ENCODE data around the gene ALDH4A1. TPM values are rescaled to one million over a fixed set of nuclear protein-coding genes. Genes with fewer than 3 reads are reported as not detected.

ALDH4A1 gene
- 10 to 100 TPM; 18.5 to 60.8 (median 44.7) TPM for total RNA-seq
- 10 to 100 TPM; 12.7 to 24.0 TPM for polyA plus RNA-seq
- long read RNA-seq, donor 1, transcript ALDH4A1-202 (15 exons, 3,363 nt) = major isoform, 7 of 19 reads
- long read RNA-seq, donor 1, partial matches to known transcripts = 11 of 19 reads
- long read RNA-seq, donor 1, other reads (novel, unspliced or antisense) = 1 of 19 reads
- long read RNA-seq, donor 2, transcript ALDH4A1-202 (15 exons, 3,363 nt) = major isoform, 21 of 49 reads
- long read RNA-seq, donor 2, partial matches to known transcripts = 24 of 49 reads
- long read RNA-seq, donor 2, other reads (novel, unspliced or antisense) = 2 of 49 reads
- long read RNA-seq, donor 3, transcript ALDH4A1-202 (15 exons, 3,363 nt) = major isoform, 28 of 77 reads
- long read RNA-seq, donor 3, partial matches to known transcripts = 43 of 77 reads
- long read RNA-seq, donor 3, other reads (novel, unspliced or antisense) = 3 of 77 reads

DNA sequence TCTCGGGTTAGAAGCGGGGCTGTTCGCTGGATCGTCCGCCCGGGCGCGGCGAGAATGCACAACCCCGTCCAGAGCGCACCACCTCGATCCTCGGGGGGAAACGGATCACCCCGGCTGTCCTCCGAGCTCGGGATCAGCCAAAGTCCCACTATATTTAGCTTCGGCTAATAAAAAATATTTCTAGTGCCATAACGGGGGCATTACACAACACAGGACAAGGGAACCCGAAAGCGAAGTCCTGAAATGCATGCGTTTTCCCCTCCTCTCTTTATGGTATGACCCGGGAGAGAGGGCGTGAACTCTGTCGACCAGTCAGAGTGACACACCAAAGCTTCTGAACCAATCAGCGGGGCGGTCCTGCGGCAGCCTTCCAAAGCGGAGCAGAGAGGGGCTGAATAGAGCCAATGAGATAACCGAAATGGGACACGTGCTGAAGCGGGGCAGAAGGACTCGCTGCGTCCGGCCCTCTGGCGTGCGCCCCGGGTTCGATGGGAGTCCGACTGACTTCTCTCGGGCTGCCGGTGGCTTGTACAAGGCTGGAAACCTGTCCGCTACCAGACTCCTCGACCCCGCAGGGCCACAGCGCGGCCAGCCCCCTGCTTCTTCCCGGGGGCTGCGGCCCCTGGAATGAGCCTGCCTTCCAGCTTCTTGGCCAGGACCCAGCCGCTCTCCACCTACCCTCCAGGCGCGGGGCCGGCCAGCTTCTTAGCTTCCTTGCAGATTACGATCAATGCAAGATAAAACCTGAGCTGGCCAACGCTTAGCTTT lies at the start of gene ALDH4A1:
Gene ALDH4A1 (minus strand): TSS at position 33 of the 768 bp plus-strand sequence. CDS start 32 bp downstream, at position 1.
- H3K9me3 ChIP-seq = no peaks in the 10 kb centered on the region
- intact Hi-C loops (cut with DNase I) = loop anchor here in 4 of 10 donors (10.0 kb wide), 3 partner anchors 52 to 342 kb away; partner anchors contain the start of gene IFFO2 (in 2 of the 4)
- TF ChIP-seq, protein P1, sequence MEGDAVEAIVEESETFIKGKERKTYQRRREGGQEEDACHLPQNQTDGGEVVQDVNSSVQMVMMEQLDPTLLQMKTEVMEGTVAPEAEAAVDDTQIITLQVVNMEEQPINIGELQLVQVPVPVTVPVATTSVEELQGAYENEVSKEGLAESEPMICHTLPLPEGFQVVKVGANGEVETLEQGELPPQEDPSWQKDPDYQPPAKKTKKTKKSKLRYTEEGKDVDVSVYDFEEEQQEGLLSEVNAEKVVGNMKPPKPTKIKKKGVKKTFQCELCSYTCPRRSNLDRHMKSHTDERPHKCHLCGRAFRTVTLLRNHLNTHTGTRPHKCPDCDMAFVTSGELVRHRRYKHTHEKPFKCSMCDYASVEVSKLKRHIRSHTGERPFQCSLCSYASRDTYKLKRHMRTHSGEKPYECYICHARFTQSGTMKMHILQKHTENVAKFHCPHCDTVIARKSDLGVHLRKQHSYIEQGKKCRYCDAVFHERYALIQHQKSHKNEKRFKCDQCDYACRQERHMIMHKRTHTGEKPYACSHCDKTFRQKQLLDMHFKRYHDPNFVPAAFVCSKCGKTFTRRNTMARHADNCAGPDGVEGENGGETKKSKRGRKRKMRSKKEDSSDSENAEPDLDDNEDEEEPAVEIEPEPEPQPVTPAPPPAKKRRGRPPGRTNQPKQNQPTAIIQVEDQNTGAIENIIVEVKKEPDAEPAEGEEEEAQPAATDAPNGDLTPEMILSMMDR (IDR thresholded peaks at IDR 0.05) = peak in 3 of 9 donors; percentile 3 to 17 (median 7)
- DNase-seq = peak; percentile 96 to 99
- no peaks in the 10 kb centered on the region for H3K27me3 ChIP-seq
- peaks cover 0 to 3% (median 0%) of the 10 kb centered on the region in 9 donors for H3K36me3 ChIP-seq
- 0% methylated on average over 55 of the region's 55 CpGs for WGBS, 2 donors
- H3K27ac ChIP-seq = peak within 1 kb of the TSS; percentile 85 to 96 (median 92)
- H3K4me3 ChIP-seq = peak within 1 kb of the TSS; percentile 68 to 96 (median 81)
- ATAC-seq = peak; percentile 96 to 98 (median 98)
- peaks cover 12 to 40% (median 35%) of the 10 kb centered on the region in 9 donors for H3K4me1 ChIP-seq

GRCh38 chr1:18951818-18952391 lies 49.5 kb upstream of the ALDH4A1 start:
- H3K4me1 ChIP-seq = peaks cover 21 to 87% (median 63%) of the 10 kb centered on the region in 9 donors
- H3K9me3 ChIP-seq = no peaks in the 10 kb centered on the region
- intact Hi-C loops (cut with DNase I) = loop anchor here in 4 of 10 donors (5.0 to 10.0 kb wide), 3 partner anchors 35 to 47 kb away; partner anchors contain the start of gene ALDH4A1 (in 2 of the 4)
- peaks cover 0 to 15% (median 0%) of the 10 kb centered on the region in 7 donors for H3K27me3 ChIP-seq
- peak overlapping the region in 9 of 10 donors; percentile 86 to 94 (median 90) for H3K27ac ChIP-seq
- DNase-seq (no peak), ATAC-seq (no peak)
- TF ChIP-seq, protein P1 (IDR thresholded peaks at IDR 0.05) = no peak
- peaks cover 0 to 6% (median 0%) of the 10 kb centered on the region in 9 donors for H3K36me3 ChIP-seq
- H3K4me3 ChIP-seq = peak overlapping the region in 1 of 10 donors; percentile 49
- WGBS, 2 donors = 40 to 46% methylated on average over 8 of the region's 8 CpGs

- H3K9me3 ChIP-seq = no peaks in the 10 kb centered on the region
- TF ChIP-seq, protein P1 (IDR thresholded peaks at IDR 0.05) = no peak
- H3K27me3 ChIP-seq = peaks cover 0 to 13% (median 0%) of the 10 kb centered on the region in 7 donors
- DNase-seq (no peak), ATAC-seq (no peak)
- H3K36me3 ChIP-seq = peaks cover 0 to 6% (median 0%) of the 10 kb centered on the region in 9 donors
- H3K4me1 ChIP-seq = peaks cover 21 to 92% (median 63%) of the 10 kb centered on the region in 9 donors
- intact Hi-C loops (cut with DNase I) = loop anchor here in 4 of 10 donors (5.0 to 10.0 kb wide), 3 partner anchors 34 to 47 kb away; partner anchors contain the start of gene ALDH4A1 (in 2 of the 4)
- peak overlapping the region in 6 of 10 donors; percentile 40 to 53 (median 49) for H3K4me3 ChIP-seq
- WGBS, 2 donors = 60 to 68% methylated on average over 9 of the region's 9 CpGs
- H3K27ac ChIP-seq = peak overlapping the region; percentile 29 to 94 (median 90)
Measured at GRCh38 chr1:18951416-18951815, 49.1 kb upstream of the ALDH4A1 start.
